Raji (cell line): Measurements from ENCODE around the gene MTF1.

Experiments used
- POLR2A ChIP-seq: IDR thresholded peaks from 2 replicates; pipeline ENCODE4 v1.6.1; 2011; ENCODE audit warnings: low read depth, low read length, control low read depth; ENCODE audit not compliant: insufficient read depth

MTF1 gene

GRCh38 chr1:37845049-37845646 is 14.2 kb downstream of the MTF1 start:
- TF ChIP-seq POLR2A, result no peak

- no peak for TF ChIP-seq POLR2A
Observed at GRCh38 chr1:37844536-37844935, 14.9 kb downstream of the MTF1 start.

- no peak for TF ChIP-seq POLR2A
Observed at GRCh38 chr1:37841652-37842051, 17.7 kb downstream of the MTF1 start.

GRCh38 chr1:37840711-37841110 is 18.7 kb downstream of the MTF1 start:
- TF ChIP-seq POLR2A, result no peak

- no peak for TF ChIP-seq POLR2A
Observed at GRCh38 chr1:37839676-37840075, 19.7 kb downstream of the MTF1 start.

GRCh38 chr1:37836788-37837187 is 22.6 kb downstream of the MTF1 start:
- TF ChIP-seq POLR2A, result no peak

GRCh38 chr1:37831809-37832208 is 27.6 kb downstream of the MTF1 start:
- no peak for TF ChIP-seq POLR2A

GRCh38 chr1:37831109-37831508 is 28.3 kb downstream of the MTF1 start:
- no peak for TF ChIP-seq POLR2A

GRCh38 chr1:37828410-37829074 is 30.9 kb downstream of the MTF1 start:
- no peak for TF ChIP-seq POLR2A

GRCh38 chr1:37825506-37825905 is 33.9 kb downstream of the MTF1 start:
- TF ChIP-seq POLR2A, result no peak

- TF ChIP-seq POLR2A, result no peak
Observed at GRCh38 chr1:37824001-37824400, 35.4 kb downstream of the MTF1 start.

- TF ChIP-seq POLR2A, result no peak
Observed at GRCh38 chr1:37822906-37823815, 36.2 kb downstream of the MTF1 start.

GRCh38 chr1:37821481-37821880 is 37.9 kb downstream of the MTF1 start:
- TF ChIP-seq POLR2A, result no peak

GRCh38 chr1:37817481-37817880 is 41.9 kb downstream of the MTF1 start:
- no peak for TF ChIP-seq POLR2A

GRCh38 chr1:37814252-37814651 is 45.1 kb downstream of the MTF1 start:
- TF ChIP-seq POLR2A, result no peak
